GM21825 (cell line): Measurements from ENCODE around the gene KRTAP2-3.
"Not testable (repeated sequence)": the region's sequence is repeated elsewhere in the genome, so short reads cannot be mapped to it uniquely, and the experiment has no call there.

Experiments
- ATAC-seq: cut with Tn5 transposase; IDR thresholded peaks from one replicate; pipeline ENCODE4 v1.9.1; 2021; ENCODE audit warnings: mild to moderate bottlenecking, moderate library complexity; ENCODE audit not compliant: unreplicated experiment

The KRTAP2-3 gene

DNA sequence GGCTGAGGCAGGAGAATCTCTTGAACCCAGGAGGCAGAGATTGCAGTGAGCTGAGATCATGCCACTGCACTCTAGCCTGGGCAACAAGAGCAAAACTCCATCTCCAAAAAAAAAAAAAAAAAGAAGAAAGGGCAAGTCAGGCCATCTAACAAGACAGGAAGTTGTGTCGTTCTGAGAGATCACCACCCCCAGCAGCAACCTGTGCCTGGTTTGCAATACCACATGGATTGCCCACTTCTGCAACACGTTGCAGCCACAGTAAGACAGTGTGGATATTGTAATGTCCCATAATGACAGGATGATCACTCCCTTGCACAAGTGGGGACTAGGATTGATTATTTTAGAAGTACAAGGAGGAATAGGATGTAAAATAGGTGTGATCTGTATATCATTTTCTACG lies 9.1 kb upstream of the KRTAP2-3 start:
- no peak for ATAC-seq

DNA sequence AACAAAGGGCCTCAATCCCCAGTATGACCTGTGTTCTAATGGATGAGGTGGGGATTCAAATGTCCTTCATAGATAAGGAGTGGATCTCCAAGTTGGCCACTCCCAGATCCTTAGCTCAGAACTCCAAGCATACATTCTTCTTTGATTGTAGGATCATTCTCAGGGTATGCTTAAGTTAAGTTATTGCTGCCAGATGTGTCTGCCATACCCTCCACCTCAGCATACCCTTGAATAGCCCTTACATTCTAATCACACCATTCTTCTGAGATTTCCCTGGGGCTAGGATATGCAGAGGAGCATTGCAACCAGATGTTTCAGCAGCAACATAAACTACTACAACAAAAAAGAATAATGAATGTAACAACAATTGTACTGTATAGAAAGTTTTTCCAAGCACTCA lies 7.4 kb upstream of the KRTAP2-3 start:
- no peak for ATAC-seq

DNA sequence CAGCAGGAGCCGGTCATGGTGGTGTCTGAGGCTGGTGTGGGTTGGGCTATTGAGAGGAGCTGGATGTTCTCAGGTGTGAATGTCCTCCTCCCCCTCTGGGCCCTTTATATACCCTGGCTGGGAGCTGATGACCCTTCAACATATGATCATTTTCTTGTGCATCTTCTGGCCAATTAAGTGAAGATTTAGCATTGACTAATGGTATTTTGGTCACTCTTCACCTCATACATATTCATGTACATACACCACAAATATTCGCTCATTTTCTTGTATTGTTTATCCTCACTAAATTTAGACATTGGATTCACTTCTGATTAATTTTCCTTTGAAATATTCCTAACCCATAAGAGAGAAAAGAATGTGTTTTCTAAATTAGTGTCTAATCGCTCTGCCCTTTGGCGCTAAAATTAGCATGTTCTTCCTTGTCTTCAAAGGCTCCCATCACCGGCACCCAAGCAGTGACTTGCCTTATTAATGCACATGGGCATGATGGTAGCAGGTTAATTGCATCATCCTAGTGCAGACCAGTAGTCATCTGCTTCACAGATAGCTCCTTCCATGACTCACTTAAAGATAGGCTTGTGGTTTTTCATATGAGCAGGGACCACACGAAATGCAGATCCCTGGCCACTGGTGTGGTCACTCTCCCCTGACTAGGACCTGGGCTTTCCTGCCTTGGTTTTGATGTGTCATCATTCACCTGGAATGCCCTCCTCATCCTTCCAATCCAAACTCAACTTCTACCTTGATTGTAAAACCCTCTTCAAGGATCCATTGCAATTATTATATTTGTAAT lies 6.1 kb upstream of the KRTAP2-3 start, which contains the start of gene KRTAP2-4:
KRTAP2-4 (minus strand) TSS at position 51 of the 796 bp plus-strand sequence; CDS start at position 17, 34 bp downstream.
- no peak for ATAC-seq

DNA sequence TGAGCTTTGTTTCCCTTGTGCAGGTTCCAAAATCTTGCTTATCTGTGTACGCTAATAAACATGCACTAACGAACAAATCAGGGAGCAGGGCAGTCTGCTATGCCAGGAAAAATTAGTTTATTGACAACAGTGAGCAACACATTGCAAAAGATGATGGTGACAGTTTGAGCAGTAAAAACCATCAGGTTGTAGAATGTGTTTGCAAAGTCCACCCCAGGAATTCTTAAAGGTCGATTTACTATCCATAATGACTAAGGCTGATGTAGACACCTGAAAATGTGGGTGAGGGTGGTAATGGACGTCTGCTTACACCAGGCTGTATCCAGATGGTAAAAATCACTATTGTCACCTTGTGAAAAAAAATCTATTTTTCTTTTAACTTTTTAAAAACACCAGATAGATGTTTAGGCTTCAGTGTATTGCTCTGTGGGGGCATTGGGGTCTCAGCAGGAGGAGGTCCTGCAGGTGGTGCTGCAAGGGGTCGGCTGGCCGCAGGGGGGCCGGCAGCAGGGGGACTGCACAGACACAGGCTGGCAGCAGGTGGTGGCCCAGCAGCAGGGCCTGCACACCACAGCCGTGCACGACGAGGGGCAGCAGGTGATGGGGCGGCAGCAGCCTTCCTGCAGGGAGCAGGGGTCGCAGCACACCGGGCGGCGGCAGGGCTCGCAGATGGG lies 5.2 kb upstream of the KRTAP2-3 start:
- ATAC-seq = not testable (repeated sequence)

DNA sequence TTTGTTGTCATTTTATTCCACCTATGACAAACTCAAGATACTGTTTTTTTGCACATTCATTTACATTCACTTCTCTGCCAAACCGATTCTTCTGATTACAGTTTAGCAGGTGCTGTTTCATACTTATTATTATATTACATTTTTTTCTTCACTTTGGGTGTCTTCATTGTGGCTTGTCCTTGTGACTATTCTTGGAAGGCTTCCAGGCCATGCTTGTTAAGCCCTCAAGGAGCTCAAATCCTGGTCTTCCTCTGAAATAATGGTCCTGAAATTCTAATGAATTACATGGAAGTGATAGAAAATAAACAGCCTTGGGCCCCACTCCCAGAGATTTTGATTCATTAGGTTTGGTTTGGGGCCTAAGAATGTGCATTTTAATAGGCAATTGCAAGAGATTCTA lies 4.4 kb upstream of the KRTAP2-3 start:
- no peak for ATAC-seq

DNA sequence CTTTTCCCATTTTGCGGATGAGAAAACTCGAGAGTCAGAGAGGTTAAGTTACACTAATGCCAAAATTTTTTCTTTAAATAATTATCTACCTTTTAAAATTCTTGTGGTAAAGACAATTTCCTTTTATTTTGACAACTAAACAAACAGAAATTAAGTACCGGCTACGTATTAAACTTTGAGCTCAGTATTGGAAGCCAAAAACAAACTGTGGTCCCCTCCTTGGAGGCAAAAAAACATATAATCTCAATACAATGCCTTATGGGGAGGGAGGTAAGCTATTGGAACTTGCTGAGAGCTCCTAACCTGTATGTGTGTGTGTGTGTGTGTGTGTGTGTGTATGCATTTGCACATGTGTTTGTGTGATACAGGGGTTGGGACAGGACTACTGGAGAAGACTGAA lies 3.5 kb upstream of the KRTAP2-3 start:
- no peak for ATAC-seq

DNA sequence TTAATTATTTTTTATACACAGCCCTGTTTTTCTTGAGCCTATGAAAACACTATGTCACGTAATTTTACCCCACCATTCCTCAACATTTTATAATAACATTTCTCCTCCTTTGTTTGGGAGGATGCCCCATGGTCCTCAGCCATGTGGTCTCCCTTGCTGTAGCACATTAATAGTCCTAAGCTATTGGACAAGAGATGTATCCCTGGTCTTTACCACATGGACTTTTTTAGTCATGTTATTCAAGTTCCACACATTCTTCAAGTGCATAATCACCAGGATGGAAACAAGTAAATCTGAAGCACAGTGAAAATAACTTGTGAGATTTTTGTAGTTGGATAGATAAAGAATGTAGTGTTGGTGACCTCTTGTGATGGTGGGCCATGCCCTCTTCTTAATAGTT lies 2.0 kb upstream of the KRTAP2-3 start:
- ATAC-seq = no peak

DNA sequence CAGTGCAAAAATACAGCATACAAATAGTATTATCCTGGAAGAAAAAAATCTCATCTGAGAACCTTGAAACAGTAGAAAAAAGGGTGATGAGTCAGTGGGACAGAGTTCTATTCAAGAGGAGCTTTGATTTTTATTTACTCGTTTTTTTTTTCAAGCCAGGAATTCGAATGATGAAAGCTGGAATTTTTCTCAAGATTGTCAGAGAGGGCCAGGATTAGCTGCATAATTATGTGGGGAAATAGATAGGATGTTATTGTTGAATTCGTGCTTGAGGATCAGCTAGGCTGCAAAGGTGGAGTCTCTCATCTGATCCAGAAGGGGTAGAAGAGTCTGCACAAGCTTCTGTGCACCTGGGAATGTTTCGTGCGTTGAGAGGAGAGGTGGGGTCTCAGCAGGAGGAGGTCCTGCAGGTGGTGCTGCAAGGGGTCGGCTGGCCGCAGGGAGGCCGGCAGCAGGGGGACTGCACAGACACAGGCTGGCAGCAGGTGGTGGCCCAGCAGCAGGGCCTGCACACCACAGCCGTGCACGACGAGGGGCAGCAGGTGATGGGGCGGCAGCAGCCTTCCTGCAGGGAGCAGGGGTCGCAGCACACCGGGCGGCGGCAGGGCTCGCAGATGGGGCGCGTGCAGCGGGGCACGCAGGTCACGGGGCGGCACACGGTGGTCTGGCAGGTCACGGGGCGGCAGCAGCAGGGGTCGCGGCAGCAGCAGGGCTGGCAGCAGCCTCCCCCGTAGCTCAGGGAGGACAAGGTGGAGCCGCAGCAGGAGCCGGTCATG lies 450 bp downstream of the KRTAP2-3 start:
- not testable (repeated sequence) for ATAC-seq

DNA sequence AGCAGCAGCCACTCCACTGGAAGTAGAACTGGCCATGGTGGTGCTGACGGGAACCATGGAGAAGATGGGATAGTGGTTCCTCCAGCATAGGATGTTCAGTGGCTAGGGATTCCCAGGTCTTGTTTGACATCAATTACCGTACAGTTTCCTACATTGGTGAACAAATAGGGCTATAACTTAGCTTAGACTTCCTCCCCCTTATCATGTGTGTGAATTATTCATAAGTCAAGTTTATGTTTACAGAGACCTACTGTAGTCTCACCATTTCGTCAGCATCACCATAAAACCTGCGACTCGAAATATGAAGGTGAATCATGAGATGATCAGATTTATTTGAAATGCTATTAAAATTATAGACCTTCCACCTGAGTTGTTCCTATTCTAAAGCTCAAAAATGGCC lies 1.2 kb downstream of the KRTAP2-3 start:
- no peak for ATAC-seq

DNA sequence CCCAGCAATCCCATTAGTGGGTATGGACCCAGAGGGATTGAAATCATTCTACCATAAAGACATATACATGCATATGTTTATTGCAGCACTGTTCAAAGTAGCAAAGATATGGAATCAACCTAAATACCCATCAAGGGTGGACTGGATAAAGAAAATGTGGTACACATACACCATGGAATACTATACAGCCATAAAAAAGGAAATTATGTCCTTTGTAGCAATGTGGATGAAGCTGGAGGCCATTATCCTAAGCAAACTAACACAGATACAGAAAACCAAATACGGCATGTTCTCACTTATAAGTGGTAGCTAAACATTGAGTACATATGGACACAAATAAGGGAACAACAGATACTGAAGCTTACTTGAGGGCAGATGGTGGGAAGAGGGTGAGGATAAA lies 2.4 kb downstream of the KRTAP2-3 start:
- no peak for ATAC-seq

DNA sequence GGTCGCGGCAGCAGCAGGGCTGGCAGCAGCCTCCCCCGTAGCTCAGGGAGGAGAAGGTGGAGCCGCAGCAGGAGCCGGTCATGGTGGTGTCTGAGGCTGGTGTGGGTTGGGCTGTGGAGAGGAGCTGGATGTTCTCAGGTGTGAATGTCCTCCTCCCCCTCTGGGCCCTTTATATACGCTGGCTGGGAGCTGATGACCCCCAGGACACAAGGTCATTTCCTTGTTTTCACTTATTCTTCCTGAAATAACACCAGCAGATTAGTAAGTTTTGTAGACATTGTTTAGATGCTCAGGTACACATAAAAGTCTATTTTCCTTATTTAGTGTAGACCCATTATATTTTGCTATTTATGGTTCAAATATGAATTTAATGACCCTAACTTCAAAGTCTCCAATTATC lies 4.8 kb downstream of the KRTAP2-3 start, which contains the start of gene KRTAP2-2:
KRTAP2-2 (minus strand) TSS at position 101 of the 400 bp plus-strand sequence; CDS start at position 82, 19 bp downstream.
- ATAC-seq = not testable (repeated sequence)

DNA sequence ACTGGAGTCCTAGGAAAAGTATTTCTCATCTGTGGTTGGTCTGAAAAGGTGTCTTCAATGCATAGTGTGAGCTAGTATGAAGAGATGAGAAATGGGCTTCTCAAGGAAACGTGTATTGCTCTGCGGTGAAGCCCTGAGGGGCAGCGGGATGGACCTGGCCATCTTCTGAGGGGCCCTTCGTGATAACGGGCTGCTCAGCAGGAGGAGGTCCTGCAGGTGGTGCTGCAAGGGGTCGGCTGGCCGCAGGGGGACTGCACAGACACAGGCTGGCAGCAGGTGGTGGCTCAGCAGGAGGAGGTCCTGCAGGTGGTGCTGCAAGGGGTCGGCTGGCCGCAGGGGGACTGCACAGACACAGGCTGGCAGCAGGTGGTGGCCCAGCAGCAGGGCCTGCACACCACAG lies 5.4 kb downstream of the KRTAP2-3 start:
- ATAC-seq = not testable (repeated sequence)

DNA sequence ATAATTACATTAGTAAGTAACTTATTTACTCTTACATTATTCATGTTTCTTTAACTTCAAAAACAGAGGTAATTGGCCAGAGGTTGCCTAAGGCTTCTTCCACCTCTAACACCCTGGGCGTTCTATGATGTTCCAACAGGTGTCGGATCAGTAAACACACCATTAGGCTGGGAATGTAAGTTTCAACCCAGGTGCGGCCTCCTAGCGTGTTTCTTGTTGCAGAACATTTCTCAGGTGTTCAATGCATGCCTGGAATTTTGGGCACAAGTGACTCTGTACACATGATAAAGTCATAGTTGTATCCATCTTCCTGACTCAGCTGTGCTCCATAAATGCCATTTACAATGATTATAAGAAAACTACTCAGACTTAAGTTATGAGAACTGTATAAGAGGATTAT lies 5.9 kb downstream of the KRTAP2-3 start:
- no peak for ATAC-seq

DNA sequence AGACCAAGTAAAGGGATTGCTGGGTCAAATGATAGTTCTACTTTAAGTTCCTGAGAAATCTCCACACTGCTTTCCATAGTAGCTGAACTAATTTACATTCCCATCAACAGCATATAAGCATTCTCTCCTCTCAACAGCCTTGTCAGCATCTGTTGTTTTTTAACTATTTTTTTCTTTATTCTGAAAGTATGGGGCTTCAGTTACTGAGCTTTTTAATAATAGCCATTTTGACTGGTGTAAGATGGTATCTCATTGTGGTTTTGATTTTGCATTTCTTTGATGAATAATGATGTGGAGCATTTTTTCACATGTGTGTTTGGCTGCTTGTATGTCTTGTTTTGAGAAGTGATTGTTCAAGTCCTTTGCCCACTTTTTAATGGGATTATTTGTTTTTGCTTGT lies 7.3 kb downstream of the KRTAP2-3 start:
- no peak for ATAC-seq

DNA sequence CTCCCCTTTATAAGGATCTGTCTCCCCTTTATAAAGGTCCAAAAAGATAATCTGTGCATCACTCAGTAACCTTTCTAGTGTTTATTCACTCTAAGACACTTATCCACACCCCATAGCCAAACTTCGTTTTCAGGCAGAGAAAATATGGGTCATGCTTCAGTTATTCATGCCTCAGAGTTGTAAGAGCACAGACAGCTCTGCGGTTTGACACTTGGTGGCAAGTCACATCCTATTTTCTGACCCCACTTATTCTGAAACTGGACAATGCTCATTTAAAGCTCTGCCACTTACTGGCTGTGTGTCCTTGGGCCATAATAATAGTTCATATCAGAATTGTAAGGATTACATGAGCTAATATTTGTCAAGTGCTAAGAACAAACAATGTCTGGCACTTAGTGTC lies 10.8 kb downstream of the KRTAP2-3 start:
- ATAC-seq = no peak

DNA sequence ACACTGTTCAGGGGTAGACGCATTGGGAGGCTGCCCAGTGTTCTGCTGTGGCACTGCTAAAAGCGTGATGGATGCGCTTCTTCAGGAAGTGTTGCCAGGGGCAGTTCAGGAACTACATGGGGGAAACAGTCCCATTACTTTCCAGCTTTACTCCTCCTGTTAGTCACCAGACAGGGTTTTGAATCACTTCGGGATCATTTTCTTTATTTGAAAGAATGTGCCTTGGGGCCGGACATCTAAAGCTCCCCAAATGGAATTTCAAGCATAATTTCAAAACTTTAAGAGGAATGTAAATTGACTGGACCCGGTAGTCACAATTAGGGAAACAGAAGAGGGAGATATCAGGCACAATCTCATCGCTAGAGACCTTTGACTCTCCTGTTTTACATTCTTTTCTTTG lies 11.5 kb downstream of the KRTAP2-3 start:
- no peak for ATAC-seq

DNA sequence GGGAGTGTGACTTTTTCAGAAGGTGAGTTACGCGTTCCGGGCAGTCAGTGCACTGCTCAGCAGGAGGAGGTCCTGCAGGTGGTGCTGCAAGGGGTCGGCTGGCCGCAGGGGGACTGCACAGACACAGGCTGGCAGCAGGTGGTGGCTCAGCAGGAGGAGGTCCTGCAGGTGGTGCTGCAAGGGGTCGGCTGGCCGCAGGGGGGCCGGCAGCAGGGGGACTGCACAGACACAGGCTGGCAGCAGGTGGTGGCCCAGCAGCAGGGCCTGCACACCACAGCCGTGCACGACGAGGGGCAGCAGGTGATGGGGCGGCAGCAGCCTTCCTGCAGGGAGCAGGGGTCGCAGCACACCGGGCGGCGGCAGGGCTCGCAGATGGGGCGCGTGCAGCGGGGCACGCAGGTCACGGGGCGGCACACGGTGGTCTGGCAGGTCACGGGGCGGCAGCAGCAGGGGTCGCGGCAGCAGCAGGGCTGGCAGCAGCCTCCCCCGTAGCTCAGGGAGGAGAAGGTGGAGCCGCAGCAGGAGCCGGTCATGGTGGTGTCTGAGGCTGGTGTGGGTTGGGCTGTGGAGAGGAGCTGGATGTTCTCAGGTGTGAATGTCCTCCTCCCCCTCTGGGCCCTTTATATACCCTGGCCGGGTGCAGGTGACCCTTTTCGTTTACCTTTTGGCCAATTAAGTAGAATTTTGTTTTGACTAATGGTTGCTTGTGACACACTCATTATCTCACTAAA lies 13.0 kb downstream of the KRTAP2-3 start, which contains the start of gene KRTAP2-1:
KRTAP2-1 (minus strand) TSS at position 582 of the 731 bp plus-strand sequence; CDS start at position 533, 49 bp downstream.
- ATAC-seq = not testable (repeated sequence)

DNA sequence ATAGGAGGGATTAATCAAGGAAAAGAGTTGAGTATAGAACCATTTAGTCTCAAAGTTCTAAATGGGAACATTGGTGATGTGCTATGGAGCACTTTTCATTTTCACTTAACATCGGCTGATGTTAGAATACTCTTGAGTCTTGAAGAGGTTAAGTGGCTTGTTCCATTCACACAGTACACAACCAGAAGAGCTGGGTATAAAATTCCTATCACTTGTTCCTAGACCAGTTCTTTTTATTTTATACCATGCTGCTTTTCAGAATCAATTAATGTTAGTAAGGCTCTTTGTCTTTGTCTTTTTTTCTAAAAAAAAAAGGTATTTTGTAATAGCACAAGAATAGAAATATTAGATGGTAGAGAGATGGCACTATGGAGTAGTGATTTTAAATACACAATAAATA lies 17.0 kb downstream of the KRTAP2-3 start:
- ATAC-seq = no peak

DNA sequence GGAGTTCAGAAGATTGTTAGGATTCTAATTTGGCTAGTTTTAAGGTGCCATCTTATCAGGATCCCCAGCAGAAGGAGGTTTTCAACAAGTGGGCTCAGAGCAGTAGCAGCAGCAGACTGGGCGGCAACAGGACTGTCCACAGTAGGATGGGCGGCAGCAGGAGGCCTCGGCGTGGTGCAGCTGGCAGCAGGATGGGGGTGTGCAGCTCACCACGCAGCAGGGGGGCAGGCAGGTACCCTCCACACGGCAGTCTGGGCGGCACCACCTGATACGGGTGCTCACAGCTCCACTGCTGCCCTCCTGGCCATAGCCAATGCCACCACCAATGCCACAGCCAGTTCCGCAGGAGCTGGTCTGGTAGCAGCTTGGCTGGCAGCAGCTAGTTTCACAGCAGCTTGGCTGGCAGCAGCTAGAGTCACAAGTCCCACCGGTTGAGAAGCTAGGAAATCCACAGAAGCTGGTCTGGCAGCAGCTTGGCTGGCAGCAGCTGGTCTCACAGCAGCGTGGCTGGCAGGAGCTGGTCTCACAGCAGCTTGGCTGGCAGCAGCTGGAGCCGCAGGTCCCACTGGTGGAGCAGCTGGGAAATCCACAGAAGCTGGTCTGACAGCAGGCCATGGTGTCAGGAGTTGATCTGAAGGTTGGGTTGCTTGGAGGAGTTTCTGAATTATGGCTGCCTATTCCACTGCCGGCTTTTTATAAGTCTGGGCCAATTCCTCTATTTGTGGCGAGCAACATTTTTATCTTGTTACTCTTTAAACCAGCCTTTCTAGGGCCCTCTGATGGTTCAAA lies 18.9 kb downstream of the KRTAP2-3 start, which contains the start of gene KRTAP1-1:
KRTAP1-1 (minus strand) TSS at position 668 of the 789 bp plus-strand sequence; CDS start at position 615, 53 bp downstream.
- ATAC-seq = not testable (repeated sequence)
